ENCODE results near the gene INPP4B. TPM values are rescaled to one million over a fixed set of nuclear protein-coding genes. Genes with fewer than 3 reads are reported as not detected.
A peak's percentile ranks its signal among the peaks of the same experiment; 100 is the strongest.

Gene INPP4B
- total RNA-seq, 1 experiment from 2014 or later: 41.0 TPM

GRCh38 chr4:142226014-142226413 is 620.1 kb downstream of the INPP4B start:
- TF ChIP-seq EZH2 (IDR thresholded peaks at IDR 0.05; ENCODE audit: low read length, unreplicated experiment): no peak
- no peak for TF ChIP-seq CTCF (conservative IDR thresholded peaks at IDR 0.05; ENCODE audit: low read depth, low read length)
- TF ChIP-seq EZH2phosphoT487 (IDR thresholded peaks at IDR 0.05; ENCODE audit: borderline replicate concordance, low read length): no peak
- no peak overlapping the region for H3K4me2 ChIP-seq (ENCODE audit: low read length)
- no peaks in the 10 kb centered on the region for H3K36me3 ChIP-seq (ENCODE audit: low read depth, low read length)
- CTCF ChIA-PET: no interaction called here
- peak; percentile 70 for ATAC-seq
- BruUV-seq (replicated peaks): no TSS peak
- no peaks in the 10 kb centered on the region for H3K27me3 ChIP-seq (ENCODE audit: low read length)
- H2AFZ ChIP-seq (ENCODE audit: low read length): no peak overlapping the region
- H3K9me3 ChIP-seq (ENCODE audit: low read length): no peaks in the 10 kb centered on the region
- intact Hi-C loops (cut with micrococcal nuclease): no loop called here
- no peaks in the 10 kb centered on the region for H3F3A ChIP-seq (ENCODE audit: low read length, unreplicated experiment)
- no peaks in the 10 kb centered on the region for H4K20me1 ChIP-seq (ENCODE audit: low read length)
- no peaks in the 10 kb centered on the region for H3K9me2 ChIP-seq (replicated peaks; ENCODE audit: low read length)
- DNase-seq: peak; percentile 9
- H3K4me3 ChIP-seq (ENCODE audit: low read length): no peak overlapping the region
- POLR2A ChIA-PET (ENCODE audit: unreplicated experiment): no interaction called here
- H3K4me1 ChIP-seq (ENCODE audit: insufficient read depth, low read length): no peaks in the 10 kb centered on the region
- no peak overlapping the region for H3K9ac ChIP-seq (ENCODE audit: low read length)
- H3K27ac ChIP-seq (ENCODE audit: low read length): no peak overlapping the region
- no peaks in the 10 kb centered on the region for H3K79me2 ChIP-seq (ENCODE audit: low read length)

- Histone ChIP-seq H3K9me2 (replicated peaks; ENCODE audit: low read length) (no peaks in the 10 kb centered on the region), H3K36me3 (ENCODE audit: low read depth, low read length) (no peaks in the 10 kb centered on the region), H3K4me1 (ENCODE audit: insufficient read depth, low read length) (no peaks in the 10 kb centered on the region), H3F3A (ENCODE audit: low read length, unreplicated experiment) (no peaks in the 10 kb centered on the region), H3K4me3 (ENCODE audit: low read length) (no peak overlapping the region), H3K27me3 (ENCODE audit: low read length) (no peaks in the 10 kb centered on the region), H3K79me2 (ENCODE audit: low read length) (no peaks in the 10 kb centered on the region), H4K20me1 (ENCODE audit: low read length) (no peaks in the 10 kb centered on the region), H3K27ac (ENCODE audit: low read length) (no peak overlapping the region), H3K9ac (ENCODE audit: low read length) (no peak overlapping the region), H3K9me3 (ENCODE audit: low read length) (no peaks in the 10 kb centered on the region), H3K4me2 (ENCODE audit: low read length) (no peak overlapping the region), H2AFZ (ENCODE audit: low read length) (no peak overlapping the region)
- intact Hi-C loops (cut with micrococcal nuclease): no loop called here
- BruUV-seq (replicated peaks): no TSS peak
- CTCF ChIA-PET: no interaction called here
- TF ChIP-seq EZH2 (IDR thresholded peaks at IDR 0.05; ENCODE audit: low read length, unreplicated experiment): no peak
- TF ChIP-seq EZH2phosphoT487 (IDR thresholded peaks at IDR 0.05; ENCODE audit: borderline replicate concordance, low read length): no peak
- no peak for TF ChIP-seq CTCF (conservative IDR thresholded peaks at IDR 0.05; ENCODE audit: low read depth, low read length)
- POLR2A ChIA-PET (ENCODE audit: unreplicated experiment): no interaction called here
- DNase-seq: peak; percentile 65
- peak; percentile 38 for ATAC-seq
Observed at GRCh38 chr4:142222127-142222526, 624.0 kb downstream of the INPP4B start.

- intact Hi-C loops (cut with micrococcal nuclease): loop anchor here (5.0 kb wide), 1 partner anchor 44 kb away; no protein-coding TSS in a partner anchor
- no peak overlapping the region for H3K4me2 ChIP-seq (ENCODE audit: low read length)
Observed at GRCh38 chr4:142218726-142219125, 627.4 kb downstream of the INPP4B start.

More at GRCh38 chr4:142218726-142219125, 627.4 kb downstream of the INPP4B start:
- H3K36me3 ChIP-seq (ENCODE audit: low read depth, low read length): no peaks in the 10 kb centered on the region
- BruUV-seq (replicated peaks): no TSS peak
- no peak overlapping the region for H3K4me3 ChIP-seq (ENCODE audit: low read length)
- no peak for TF ChIP-seq EZH2 (IDR thresholded peaks at IDR 0.05; ENCODE audit: low read length, unreplicated experiment)
- TF ChIP-seq EZH2phosphoT487 (IDR thresholded peaks at IDR 0.05; ENCODE audit: borderline replicate concordance, low read length): no peak
- no peak for TF ChIP-seq CTCF (conservative IDR thresholded peaks at IDR 0.05; ENCODE audit: low read depth, low read length)
- no peaks in the 10 kb centered on the region for H3K27me3 ChIP-seq (ENCODE audit: low read length)
- no peaks in the 10 kb centered on the region for H3K79me2 ChIP-seq (ENCODE audit: low read length)
- H3K4me1 ChIP-seq (ENCODE audit: insufficient read depth, low read length): no peaks in the 10 kb centered on the region
- no peaks in the 10 kb centered on the region for H4K20me1 ChIP-seq (ENCODE audit: low read length)
- no peak overlapping the region for H2AFZ ChIP-seq (ENCODE audit: low read length)
- ATAC-seq (no peak), DNase-seq (no peak)
- H3K9ac ChIP-seq (ENCODE audit: low read length): no peak overlapping the region
- no peaks in the 10 kb centered on the region for H3K9me2 ChIP-seq (replicated peaks; ENCODE audit: low read length)
- POLR2A ChIA-PET (ENCODE audit: unreplicated experiment): no interaction called here
- H3K27ac ChIP-seq (ENCODE audit: low read length): no peak overlapping the region
- H3K9me3 ChIP-seq (ENCODE audit: low read length): no peaks in the 10 kb centered on the region
- no peaks in the 10 kb centered on the region for H3F3A ChIP-seq (ENCODE audit: low read length, unreplicated experiment)
- CTCF ChIA-PET: no interaction called here

Measured in PC-3 (cell line).